Measurements from ENCODE around the gene TRIAP1.
"Not testable (repeated sequence)": the region's sequence is repeated elsewhere in the genome, so short reads cannot be mapped to it uniquely, and the experiment has no call there.

The TRIAP1 gene

GRCh38 chr12:120457133-120457532 is 10.9 kb upstream of the TRIAP1 start:
- no peak for DNase-seq (ENCODE audit: extremely low read depth, insufficient read length)
- H3K36me3 ChIP-seq (ENCODE audit: control insufficient read depth, insufficient read depth, low read length) = peaks cover 20% of the 10 kb centered on the region
- TF ChIP-seq CTCF (IDR thresholded peaks at IDR 0.05; ENCODE audit: insufficient read depth, low read length, poor library complexity, severe bottlenecking) = peak; percentile 53
- no peaks in the 10 kb centered on the region for H3K27me3 ChIP-seq (replicated peaks; ENCODE audit: control insufficient read depth, insufficient read depth, low read length)
- no peak overlapping the region for H3K4me3 ChIP-seq (replicated peaks; ENCODE audit: low read depth, low read length)

DNA sequence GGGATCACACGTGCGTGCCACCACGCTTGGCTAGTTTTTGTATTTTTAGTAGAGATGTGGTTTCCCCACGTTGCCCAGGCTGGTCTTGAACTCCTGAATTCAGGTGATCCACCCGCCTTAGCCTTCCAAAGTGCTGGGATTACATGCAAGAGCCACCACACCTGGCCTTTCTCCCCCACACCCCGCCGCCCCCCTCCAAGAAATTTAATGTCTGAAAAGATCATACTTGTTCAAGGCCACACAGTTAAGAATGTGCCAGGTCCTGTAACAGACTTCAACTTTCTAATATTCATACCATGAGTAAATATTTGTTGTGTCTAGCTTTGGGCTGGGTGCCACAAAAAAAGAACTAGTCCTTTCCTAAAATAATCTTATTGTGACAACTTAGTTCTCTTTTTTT is 9.1 kb upstream of the TRIAP1 start:
- no peaks in the 10 kb centered on the region for H3K27me3 ChIP-seq (replicated peaks; ENCODE audit: control insufficient read depth, insufficient read depth, low read length)
- no peak for DNase-seq (ENCODE audit: extremely low read depth, insufficient read length)
- no peak for TF ChIP-seq CTCF (IDR thresholded peaks at IDR 0.05; ENCODE audit: insufficient read depth, low read length, poor library complexity, severe bottlenecking)
- H3K4me3 ChIP-seq (replicated peaks; ENCODE audit: low read depth, low read length) = no peak overlapping the region
- peaks cover 16% of the 10 kb centered on the region for H3K36me3 ChIP-seq (ENCODE audit: control insufficient read depth, insufficient read depth, low read length)

DNA sequence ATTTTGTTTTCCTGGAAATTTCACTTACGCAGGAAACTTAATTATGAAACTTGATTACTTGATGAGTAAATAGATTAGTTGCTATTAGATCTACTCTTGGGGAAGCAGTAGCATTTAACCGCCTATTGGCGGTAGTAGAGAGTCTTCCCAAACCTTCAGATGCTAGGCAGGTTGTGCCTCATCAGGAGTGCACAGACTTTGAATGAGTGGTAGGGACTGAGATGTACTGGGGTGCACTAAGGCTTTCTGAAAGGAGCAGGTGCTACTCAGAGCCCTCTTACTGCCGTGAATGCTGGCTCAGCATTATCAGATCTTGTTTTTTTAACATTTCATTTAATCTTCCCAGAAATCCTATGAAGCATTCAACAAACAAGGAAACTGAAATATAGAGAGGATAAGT is 7.8 kb upstream of the TRIAP1 start:
- no peak overlapping the region for H3K4me3 ChIP-seq (replicated peaks; ENCODE audit: low read depth, low read length)
- DNase-seq (ENCODE audit: extremely low read depth, insufficient read length) = no peak
- peak; percentile 65 for TF ChIP-seq CTCF (IDR thresholded peaks at IDR 0.05; ENCODE audit: insufficient read depth, low read length, poor library complexity, severe bottlenecking)
- H3K36me3 ChIP-seq (ENCODE audit: control insufficient read depth, insufficient read depth, low read length) = peaks cover 15% of the 10 kb centered on the region
- H3K27me3 ChIP-seq (replicated peaks; ENCODE audit: control insufficient read depth, insufficient read depth, low read length) = no peaks in the 10 kb centered on the region

- Histone ChIP-seq H3K4me3 (replicated peaks; ENCODE audit: low read depth, low read length) (no peak overlapping the region), H3K36me3 (ENCODE audit: control insufficient read depth, insufficient read depth, low read length) (peaks cover 11% of the 10 kb centered on the region), H3K27me3 (replicated peaks; ENCODE audit: control insufficient read depth, insufficient read depth, low read length) (no peaks in the 10 kb centered on the region)
- DNase-seq (ENCODE audit: extremely low read depth, insufficient read length) = no peak
- no peak for TF ChIP-seq CTCF (IDR thresholded peaks at IDR 0.05; ENCODE audit: insufficient read depth, low read length, poor library complexity, severe bottlenecking)
Measured at GRCh38 chr12:120453060-120453750, 7.0 kb upstream of the TRIAP1 start.

- not testable (repeated sequence) for H3K27me3 ChIP-seq (replicated peaks; ENCODE audit: control insufficient read depth, insufficient read depth, low read length); H3K4me3 ChIP-seq (replicated peaks; ENCODE audit: low read depth, low read length); H3K36me3 ChIP-seq (ENCODE audit: control insufficient read depth, insufficient read depth, low read length); DNase-seq (ENCODE audit: extremely low read depth, insufficient read length)
Measured at GRCh38 chr12:120452524-120452923, 6.3 kb upstream of the TRIAP1 start.

- no peaks in the 10 kb centered on the region for H3K27me3 ChIP-seq (replicated peaks; ENCODE audit: control insufficient read depth, insufficient read depth, low read length)
- no peak overlapping the region for H3K4me3 ChIP-seq (replicated peaks; ENCODE audit: low read depth, low read length)
- DNase-seq (ENCODE audit: extremely low read depth, insufficient read length) = no peak
- peaks cover 6% of the 10 kb centered on the region for H3K36me3 ChIP-seq (ENCODE audit: control insufficient read depth, insufficient read depth, low read length)
- no peak for TF ChIP-seq CTCF (IDR thresholded peaks at IDR 0.05; ENCODE audit: insufficient read depth, low read length, poor library complexity, severe bottlenecking)
Measured at GRCh38 chr12:120447992-120448391, 1.8 kb upstream of the TRIAP1 start.

GRCh38 chr12:120446844-120447178 is 627 bp upstream of the TRIAP1 start:
- not testable (repeated sequence) for H3K36me3 ChIP-seq (ENCODE audit: control insufficient read depth, insufficient read depth, low read length); H3K27me3 ChIP-seq (replicated peaks; ENCODE audit: control insufficient read depth, insufficient read depth, low read length); DNase-seq (ENCODE audit: extremely low read depth, insufficient read length)
- peak overlapping the region; percentile 92 for H3K4me3 ChIP-seq (replicated peaks; ENCODE audit: low read depth, low read length)

All from GM06990 (cell line).